Measurements from ENCODE around the gene TTC23.

The TTC23 gene

DNA sequence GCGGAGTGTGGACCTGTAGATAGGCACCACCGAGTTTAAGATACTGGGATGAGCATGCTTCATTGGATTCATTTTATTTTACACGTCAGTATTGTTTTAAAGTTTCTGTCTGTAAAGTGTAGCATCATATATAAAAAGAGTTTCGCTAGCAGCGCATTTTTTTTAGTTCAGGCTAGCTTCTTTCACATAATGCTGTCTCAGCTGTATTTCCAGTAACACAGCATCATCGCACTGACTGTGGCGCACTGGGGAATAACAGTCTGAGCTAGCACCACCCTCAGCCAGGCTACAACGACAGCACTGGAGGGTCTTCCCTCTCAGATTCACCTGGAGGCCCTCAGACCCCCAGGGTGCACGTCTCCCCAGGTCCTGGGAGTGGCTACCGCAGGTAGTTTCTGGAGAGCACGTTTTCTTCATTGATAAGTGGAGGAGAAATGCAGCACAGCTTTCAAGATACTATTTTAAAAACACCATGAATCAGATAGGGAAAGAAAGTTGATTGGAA, 115.0 kb downstream of the TTC23 start:
- no peak for DNase-seq

DNA sequence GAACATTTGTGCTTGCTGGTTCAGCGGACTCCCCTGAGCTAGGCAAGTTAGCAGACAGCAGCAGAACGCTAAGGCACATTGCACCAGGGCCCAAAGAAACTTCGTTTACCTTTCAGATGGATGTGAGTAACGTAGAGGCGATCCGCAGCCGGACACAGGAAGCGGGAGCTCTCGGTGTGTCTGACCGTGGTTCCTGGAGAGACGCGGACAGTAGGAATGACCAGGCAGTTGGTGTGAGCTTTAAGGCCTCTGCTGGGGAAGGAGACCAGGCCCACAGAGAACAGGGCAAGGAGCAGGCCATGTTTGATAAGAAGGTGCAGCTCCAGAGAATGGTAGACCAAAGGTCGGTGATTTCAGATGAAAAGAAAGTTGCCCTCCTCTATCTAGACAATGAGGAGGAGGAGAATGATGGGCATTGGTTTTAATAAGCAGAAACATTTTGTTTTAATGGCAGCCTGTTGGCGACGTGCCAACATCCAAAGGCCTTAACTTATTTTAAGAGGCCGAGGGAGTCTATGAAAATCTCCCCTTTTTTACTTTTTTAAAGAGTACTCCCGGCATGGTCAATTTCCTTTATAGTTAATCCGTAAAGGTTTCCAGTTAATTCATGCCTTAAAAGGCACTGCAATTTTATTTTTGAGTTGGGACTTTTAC, 116.6 kb downstream of the TTC23 start:
- DNase-seq: no peak

DNA sequence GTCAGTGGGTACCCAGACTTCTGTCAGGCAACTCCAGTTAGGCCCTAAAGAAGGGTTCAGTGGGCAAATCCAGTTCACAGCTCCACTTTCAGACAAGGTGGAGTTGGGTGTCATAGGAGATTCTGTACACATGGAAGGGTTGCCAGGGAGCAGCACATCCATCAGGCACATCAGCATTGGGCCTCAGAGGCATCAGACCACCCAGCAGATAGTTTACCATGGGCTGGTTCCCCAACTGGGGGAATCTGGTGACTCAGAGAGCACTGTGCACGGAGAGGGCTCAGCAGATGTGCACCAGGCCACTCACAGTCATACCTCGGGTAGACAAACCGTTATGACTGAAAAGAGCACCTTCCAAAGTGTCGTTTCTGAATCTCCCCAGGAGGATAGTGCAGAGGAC, 117.3 kb downstream of the TTC23 start:
- no peak for DNase-seq

DNA sequence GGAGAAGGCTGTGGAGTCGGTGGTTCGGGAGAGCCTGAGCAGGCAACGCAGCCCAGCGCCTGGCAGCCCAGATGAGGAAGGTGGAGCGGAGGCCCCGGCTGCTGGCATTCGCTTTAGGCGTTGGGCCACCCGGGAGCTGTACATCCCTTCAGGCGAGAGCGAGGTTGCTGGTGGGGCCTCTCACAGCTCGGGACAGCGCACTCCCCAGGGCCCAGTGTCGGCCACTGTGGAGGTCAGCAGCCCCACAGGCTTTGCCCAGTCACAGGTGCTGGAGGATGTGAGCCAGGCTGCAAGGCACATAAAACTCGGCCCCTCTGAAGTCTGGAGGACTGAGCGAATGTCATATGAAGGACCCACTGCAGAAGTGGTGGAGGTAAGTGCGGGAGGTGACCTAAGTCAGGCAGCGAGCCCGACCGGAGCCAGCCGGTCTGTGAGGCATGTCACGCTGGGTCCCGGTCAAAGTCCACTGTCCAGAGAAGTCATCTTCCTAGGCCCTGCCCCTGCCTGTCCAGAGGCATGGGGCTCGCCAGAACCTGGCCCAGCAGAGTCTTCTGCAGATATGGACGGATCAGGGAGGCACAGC, 117.8 kb downstream of the TTC23 start:
- no peak for DNase-seq

DNA sequence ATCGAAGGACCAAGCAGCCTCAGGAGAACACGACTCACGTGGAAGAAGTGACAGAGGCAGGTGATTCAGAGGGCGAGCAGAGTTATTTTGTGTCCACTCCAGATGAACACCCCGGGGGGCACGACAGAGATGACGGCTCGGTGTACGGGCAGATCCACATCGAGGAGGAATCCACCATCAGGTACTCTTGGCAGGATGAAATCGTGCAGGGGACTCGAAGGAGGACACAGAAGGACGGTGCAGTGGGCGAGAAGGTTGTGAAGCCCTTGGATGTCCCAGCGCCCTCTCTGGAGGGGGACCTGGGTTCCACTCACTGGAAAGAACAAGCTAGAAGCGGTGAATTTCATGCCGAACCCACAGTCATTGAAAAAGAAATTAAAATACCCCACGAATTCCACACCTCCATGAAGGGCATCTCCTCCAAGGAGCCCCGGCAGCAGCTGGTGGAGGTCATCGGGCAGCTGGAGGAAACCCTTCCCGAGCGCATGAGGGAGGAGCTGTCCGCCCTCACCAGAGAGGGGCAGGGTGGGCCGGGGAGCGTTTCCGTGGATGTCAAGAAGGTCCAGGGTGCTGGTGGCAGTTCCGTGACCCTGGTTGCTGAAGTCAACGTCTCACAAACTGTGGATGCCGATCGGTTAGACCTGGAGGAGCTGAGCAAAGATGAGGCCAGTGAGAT, 118.5 kb downstream of the TTC23 start:
- DNase-seq: no peak

DNA sequence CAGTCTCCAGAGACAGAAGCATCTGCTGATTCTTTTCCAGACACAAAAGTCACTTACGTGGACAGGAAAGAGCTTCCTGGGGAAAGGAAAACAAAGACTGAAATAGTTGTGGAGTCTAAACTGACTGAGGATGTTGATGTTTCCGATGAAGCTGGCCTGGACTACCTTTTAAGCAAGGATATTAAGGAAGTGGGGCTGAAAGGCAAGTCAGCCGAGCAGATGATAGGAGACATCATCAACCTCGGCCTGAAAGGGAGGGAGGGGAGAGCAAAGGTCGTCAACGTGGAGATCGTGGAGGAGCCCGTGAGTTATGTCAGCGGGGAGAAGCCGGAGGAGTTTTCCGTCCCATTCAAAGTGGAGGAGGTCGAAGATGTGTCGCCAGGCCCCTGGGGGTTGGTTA, 119.1 kb downstream of the TTC23 start:
- no peak for DNase-seq

DNA sequence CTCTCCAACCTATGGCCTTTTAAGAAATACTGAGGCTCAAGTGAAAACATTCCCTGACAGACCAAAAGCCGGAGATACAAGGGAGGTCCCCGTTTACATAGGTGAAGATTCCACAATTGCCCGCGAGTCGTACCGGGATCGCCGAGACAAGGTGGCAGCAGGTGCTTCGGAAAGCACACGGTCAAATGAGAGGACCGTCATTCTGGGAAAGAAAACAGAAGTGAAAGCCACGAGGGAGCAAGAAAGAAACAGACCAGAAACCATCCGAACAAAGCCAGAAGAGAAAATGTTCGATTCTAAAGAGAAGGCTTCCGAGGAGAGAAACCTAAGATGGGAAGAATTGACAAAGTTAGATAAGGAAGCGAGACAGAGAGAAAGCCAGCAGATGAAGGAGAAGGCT, 119.7 kb downstream of the TTC23 start:
- no peak for DNase-seq

DNA sequence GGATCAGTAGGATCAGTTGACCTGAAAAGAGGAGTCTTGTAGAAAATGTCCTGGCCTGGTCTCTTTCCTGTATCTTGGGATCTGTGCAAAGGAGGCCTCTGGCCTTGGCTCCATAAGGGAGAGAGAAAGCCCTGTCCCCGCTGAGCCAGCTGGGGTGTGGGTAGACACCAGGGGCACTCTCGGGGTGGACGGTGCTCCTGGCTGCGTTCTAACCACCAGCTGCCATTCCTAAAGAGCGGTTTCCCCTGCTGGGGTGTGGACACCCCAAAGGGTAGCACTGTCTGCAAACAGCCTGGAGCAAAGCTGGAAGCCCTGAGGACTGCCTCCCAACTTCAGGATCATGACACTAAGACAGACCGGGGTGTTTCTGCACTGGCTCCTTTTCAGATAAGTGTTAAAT, 121.0 kb downstream of the TTC23 start:
- no peak for DNase-seq

DNA sequence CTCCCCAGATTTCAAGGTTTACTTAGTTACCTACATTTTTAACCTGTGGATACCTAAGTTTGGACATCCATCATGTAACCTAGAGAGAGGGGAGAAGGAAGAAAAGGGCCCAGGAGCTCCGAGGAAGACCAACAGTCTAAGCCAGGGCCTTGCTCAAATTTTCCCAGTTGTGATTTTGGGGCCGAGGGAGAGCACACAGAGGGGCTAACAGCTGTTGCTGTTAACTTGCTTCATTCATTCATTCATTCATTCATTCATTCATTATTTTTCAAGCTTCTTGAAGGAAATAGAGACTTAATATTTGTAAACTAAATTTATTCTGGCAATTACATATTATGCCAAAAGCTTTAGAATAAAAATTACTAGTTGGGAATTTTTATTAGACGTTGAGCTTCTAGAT, 121.6 kb downstream of the TTC23 start:
- no peak for DNase-seq

DNA sequence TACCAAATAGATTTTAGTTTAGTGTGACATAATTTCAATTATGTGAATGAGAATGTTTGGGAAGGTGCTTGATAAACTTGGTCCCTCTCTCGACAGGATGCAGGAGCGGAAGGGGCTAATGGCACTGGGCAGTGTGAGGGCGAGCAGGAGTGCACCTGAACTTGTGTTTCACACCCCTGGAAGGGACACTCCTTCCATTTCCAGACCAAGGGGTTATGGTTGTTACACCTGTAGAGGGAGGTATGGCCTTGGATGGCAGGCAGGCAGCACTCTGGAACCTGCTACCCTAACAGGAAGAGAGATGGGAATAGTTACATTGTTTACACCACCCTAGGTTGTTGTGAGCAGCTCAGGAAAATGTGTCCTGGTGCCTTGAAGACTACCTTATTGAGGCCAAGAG, 122.5 kb downstream of the TTC23 start:
- DNase-seq: no peak

DNA sequence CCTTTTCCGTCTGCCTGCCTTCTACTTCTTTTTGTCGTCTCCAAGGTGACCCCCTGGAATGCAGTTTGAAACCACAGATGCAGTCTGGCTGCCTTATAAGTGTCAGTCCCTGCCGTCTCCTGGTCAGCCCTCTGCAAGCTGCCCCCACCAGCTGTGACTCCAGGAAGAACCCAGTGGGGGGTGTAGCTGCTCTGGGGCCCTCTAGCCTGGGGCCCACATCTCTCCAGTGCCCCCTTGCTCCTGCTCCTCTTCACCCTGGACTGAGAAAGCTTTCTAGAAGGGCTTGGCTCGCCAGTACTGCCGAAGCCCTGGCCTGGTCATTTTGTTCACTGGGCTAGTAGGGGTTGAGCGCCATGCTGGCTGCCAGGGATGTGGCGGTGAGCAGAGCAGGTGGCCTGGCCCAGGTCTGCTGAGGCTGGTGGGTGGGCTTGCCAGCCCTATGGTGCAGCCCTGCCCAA, 123.2 kb downstream of the TTC23 start:
- DNase-seq: no peak

DNA sequence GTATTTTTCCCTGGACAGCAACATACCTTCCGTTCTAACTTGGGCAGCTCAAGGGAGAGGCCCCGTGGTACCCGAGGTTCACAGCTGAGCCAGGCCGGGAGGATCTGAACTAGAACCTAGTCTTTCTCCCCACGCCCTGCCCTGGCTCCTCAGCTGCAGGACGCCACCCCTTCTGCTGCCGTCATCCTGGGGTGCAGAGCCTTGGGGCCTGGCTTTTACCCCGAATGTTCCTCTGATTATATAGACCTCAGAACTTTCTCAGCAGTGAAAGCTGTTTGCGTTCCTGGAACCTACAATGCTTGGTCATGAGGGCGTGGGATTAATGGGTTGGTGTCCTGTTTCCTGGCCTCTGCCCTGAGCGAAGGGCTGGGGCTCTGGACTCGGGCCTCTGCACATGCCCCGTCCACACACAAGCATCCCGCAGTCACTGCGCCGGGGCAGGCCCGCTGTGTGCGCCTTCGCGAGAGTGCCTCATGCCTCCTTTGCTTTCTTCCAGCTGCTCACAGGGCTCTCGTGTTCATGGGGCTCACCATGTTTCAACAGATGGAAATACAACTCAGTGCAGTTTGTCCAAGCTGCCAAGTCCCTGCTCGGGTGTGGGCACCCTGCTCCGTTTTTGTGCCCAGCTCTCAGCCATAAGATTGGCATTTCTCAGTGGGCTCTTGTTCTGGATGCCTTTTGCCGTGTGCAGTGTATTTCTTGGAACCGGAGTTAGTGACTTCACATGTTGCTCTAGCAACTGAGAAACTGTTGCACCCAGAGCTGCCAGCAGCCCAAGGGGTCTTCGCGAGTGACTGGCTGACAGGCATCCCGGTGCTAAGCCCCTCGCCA, 124.1 kb downstream of the TTC23 start:
- DNase-seq: no peak

DNA sequence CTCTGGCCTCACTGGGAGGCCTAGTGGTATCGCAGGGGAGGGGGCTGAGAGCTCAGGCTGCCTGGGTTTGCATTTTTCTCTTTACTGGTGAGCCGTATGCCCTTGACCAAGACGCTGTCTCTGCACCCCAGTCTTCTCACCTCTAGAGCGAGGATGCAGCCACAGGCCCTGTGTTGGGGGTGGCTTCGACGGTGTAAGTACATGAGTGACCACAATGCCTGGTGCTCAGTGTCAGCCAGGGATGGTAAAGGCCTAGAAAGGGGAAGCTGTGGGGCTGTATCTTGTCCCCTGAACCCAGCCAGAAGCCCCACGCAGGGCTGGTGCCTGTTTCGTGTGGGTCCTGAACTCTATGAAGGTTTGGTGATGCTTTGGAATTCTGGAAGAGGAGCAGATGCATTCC, 124.7 kb downstream of the TTC23 start:
- DNase-seq: no peak

DNA sequence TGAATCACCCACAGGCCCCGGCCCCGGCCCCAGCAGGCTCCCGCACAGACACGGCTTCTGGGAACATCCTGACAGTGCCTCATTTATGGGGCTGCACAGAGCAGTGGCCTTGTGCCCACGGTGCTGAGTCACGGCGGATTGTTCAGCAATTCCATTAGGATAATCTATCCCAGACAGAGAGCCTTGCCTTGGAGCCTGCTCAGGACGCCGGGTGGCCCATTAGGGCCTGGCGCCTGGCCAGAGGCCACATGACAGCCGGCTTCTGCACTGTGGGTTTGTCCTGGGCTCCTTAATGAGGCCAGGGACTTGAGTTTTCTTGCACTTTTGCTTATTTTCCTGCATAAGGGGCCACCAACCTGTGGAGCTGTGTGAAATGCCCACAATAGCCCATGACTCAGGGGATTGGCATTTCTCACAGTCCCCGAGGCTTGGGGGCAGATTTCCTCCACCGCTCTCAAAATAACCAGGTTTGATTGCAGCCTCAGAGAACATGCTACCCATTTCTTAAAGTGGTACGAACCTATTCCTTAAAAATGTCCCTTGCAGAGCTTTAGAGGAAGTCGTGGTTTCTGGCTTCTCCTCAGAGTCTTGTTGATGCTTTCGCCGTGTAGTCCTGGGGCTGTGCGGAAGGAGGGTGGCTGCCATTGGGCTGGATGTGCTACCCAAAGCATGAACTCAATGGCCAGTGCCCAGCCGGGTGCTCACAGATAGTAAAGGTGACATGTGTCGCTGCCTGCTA, 125.5 kb downstream of the TTC23 start:
- peak; percentile 94 for DNase-seq

DNA sequence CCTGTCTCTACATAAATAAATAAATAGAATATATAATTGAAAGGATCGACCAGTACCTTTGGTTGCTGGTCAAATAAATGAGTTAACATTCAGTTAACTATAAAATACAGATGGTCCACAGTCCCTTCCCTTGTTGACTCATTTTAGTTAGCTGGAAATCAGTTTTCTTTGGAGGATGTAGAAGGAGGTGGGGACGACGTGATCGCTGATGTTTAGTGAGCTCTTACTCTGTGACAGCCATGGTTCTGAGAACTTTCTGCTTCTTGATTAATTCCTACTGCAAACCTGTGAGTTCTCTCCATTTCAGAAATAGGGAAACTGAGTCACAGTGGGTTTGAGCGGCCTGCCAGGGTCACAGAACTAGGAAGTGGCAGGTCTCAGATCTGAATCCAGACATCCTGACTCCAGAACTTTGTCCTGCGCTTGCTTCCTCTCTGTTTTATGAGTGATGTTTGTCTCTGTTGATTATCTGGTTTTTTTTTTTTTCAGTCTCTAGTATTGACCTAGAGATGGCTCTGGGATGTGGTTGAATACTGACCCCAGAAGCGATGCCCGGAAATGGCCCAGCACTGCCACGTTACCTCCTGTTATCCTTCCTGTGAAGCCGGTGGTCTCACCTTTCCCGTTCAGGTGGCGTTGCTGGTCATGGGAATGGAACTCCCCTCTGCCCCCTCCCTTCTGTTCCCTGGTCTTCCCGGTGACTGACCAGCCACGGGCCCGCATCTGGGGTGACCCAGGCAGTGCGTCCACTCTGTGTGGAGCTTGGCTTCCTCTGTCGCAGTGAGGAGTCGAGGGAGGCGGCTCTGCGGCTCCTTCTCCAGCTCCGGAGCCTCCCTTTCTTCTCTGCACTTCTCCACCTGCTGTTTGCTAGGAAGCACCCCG, 126.3 kb downstream of the TTC23 start:
- DNase-seq: no peak

DNA sequence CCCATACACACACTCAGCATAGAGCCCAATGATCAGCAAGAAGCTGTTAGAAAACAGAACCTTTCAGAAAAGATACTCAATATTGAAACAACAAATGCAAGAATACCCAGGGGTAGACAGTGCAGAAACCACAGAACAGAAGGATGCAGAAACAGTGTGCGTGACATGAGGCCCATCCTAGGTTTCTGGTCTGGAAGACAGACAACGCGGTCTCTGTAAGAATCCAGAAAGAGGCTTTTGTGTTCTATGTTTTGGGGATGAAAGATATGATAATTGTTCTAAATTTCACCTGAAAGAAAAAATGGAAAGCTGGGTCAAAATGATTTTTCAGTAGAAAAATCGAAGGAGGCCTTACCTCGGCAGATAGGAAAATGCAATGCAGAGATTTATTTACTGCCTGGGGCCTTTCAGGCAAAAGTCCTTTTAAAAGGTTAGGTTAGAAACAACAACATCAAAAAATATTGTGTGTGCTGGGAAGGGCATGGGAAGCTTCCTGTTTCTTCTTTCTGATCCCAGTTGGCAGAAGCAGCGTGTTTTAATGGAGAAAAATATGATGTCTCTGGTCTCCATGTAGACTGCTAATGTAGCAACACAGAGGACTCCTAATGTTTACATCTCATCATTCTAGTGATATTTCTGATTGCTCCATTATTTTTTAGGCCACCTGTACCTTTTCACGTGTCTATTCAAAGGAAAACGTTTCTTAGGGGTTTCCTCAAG, 127.5 kb downstream of the TTC23 start:
- DNase-seq: no peak

DNA sequence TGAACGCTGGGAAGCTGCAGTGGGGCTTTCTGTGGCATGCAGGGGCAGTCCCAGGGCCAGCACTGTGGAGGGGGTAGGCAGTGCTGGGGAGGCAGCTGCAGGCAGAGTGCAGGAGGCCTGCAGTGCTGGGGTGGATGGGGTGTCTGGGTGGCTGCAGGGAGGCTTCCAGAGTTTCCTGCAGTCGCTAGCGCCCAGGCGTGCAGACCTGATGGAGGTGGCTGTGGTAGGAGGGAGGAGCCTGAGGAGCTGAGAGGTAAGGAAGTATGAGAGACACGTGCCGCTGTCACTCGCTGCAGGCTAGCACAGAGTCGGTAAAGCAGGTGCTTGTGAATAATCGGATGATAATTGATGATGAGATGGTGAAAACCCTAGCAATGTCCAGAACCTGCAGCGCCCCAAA, 128.2 kb downstream of the TTC23 start:
- DNase-seq: no peak

DNA sequence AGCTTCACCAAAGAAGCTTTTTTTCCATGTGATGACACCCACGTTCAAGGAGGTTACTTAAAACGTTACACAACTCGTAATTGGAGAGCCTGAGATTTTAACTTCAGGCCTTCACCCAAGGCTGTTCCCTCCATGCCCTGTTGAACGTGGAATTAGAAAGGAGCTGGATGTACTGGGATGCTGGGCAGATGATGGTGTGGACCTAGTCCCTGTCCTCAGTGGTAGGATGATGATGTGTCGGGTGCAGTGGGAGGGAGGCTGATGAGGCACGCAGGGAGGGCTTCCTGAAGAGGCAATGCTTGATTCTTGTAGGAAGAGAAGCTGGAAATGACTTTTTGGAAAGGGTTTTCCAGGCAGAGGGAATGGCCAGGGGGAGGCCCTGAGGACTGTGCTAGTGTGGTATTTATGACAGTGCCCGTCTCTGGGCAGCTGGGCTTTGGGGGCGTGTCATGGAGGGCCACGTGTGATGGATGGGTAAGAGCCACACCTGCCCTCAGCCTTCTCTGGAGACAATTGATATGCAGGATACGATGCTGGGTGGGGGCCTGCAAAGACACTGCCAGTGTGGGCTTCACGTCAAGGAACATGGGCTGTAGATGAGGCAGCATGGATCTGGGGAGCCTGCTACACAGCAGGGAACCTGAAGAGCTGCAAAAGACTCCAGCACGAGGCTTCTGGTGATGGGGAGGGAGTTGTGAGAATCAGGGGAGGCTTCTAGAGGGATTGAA, 129.2 kb downstream of the TTC23 start:
- no peak for DNase-seq

DNA sequence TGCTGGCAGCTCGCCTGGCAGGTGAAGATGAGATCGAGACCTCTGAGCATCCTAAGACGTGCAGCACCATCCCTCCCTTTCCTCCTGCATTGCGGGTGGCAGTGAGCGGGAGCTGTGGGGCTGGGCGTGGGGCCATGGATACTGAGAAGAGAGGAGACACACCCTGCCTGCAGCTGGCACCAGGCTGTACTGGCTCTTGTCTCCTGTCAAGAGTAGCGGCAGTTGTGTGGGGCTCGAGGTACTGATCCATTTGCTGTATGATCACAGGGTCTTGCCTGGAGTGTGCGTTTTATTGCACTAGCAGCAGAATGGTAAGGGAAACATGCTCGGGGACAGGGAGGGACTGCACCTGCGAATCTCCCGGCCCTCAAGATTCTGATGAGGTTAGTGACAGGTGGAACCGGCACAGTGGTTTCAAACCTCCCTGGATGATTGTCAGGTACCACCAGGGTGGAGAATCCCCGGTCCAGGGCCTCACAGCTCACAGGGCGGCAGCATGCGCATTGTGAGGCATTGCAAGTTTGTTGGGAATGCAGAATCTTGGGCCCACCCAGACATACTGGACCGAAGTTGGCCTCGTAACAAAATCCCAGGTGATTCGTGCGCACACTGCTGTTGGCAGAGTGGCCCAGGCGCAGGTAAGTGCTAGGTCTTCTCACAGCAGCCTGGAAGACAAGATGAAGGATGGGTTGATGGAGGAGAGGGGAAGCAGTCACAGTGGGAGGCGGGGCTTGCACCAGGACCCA, 130.4 kb downstream of the TTC23 start:
- DNase-seq: no peak

DNA sequence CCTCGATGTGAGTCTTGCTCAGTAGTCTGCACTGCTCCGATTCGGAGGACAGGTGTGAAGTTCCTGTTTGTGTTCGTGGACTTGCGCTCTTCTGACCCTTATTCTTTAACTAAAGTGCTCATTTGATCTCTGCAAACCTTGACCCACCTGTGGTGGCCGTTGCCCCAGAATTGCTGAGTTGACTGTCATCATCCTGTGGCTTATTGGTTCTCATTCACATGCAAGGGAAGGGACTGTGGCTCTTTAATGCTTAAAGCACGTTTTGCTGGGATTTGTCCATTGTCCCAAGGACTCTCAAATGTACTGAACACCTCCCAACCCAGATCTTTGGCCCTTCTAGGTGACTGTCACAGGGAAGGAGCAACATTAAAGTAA, 131.1 kb downstream of the TTC23 start:
- no peak for DNase-seq

Data from T1000 (cell line).